Tibial artery (tissue), 4 donors: ENCODE data around the gene PRKRIP1.
A peak's percentile ranks its signal among the peaks of the same experiment; 100 is the strongest.

ENCODE experiments used
- DNase-seq, 2 donors: peaks; one replicate each; pipeline ENCODE4 v3.0.0-alpha.2; 2019
- H3K27ac ChIP-seq, 2 donors: fragments of 200-600 bp; sonication (generic) in 1 of 2; 1 replicate in 1 of 2; 2 replicates in 1 of 2; pipeline ENCODE4 v1.5.1; 2018 to 2019; ENCODE audit warnings: mild to moderate bottlenecking in 1 of 2
- H3K27me3 ChIP-seq, 2 donors: fragments of 200-600 bp; sonication (generic) in 1 of 2; one replicate each; pipeline versions ENCODE4 v1.5.1 to v1.6.0; 2016 to 2019
- H3K36me3 ChIP-seq, 3 donors: fragments of 200-600 bp; sonication (generic) in 2 of 3; one replicate each; pipeline ENCODE4 v1.5.1; 2016 to 2019; ENCODE audit warnings: mild to moderate bottlenecking in 2 of 3
- H3K4me1 ChIP-seq, 4 donors: fragments of 200-600 bp; sonication (generic) in 2 of 4; 1 replicate in 3 of 4; 2 replicates in 1 of 4; pipeline ENCODE4 v1.5.1; 2016 to 2019
- H3K4me3 ChIP-seq, 2 donors: fragments of 200-600 bp; sonication (generic) in 1 of 2; 1 replicate in 1 of 2; 2 replicates in 1 of 2; pipeline ENCODE4 v1.5.1; 2018 to 2019; ENCODE audit warnings: mild to moderate bottlenecking in 2 of 2
- H3K9me3 ChIP-seq, 3 donors: fragments of 200-600 bp; sonication (generic) in 1 of 3; one replicate each; pipeline ENCODE4 v1.5.1; 2016 to 2019
- intact Hi-C: fragments of 100-400 bp; cut with DNase I; formaldehyde crosslinking; loops from one replicate; pipeline ENCODE4 v1.15.0; 2023; ENCODE audit warnings: low total_unique reads
- TF ChIP-seq, protein P1 (sequence below), 2 experiments: fragments of 200-600 bp in 1 of 2; fragments of 450-650 bp in 1 of 2; IDR thresholded peaks; one replicate each; pipeline ENCODE4 v1.5.1; 2017 to 2019; ENCODE audit warnings: antibody characterized with exemption in 2 of 2, mild to moderate bottlenecking in 1 of 2, moderate library complexity in 1 of 2

Gene PRKRIP1

GRCh38 chr7:102424787-102425218 is 28.6 kb downstream of the PRKRIP1 start:
- DNase-seq: no peak
- intact Hi-C loops: no loop called here
- Histone ChIP-seq H3K4me3 (no peak overlapping the region), H3K27ac (no peak overlapping the region), H3K36me3 (peaks cover 32 to 77% (median 44%) of the 10 kb centered on the region in 3 donors), H3K27me3 (no peaks in the 10 kb centered on the region), H3K4me1 (no peaks in the 10 kb centered on the region), H3K9me3 (no peaks in the 10 kb centered on the region)
- TF ChIP-seq, protein P1, sequence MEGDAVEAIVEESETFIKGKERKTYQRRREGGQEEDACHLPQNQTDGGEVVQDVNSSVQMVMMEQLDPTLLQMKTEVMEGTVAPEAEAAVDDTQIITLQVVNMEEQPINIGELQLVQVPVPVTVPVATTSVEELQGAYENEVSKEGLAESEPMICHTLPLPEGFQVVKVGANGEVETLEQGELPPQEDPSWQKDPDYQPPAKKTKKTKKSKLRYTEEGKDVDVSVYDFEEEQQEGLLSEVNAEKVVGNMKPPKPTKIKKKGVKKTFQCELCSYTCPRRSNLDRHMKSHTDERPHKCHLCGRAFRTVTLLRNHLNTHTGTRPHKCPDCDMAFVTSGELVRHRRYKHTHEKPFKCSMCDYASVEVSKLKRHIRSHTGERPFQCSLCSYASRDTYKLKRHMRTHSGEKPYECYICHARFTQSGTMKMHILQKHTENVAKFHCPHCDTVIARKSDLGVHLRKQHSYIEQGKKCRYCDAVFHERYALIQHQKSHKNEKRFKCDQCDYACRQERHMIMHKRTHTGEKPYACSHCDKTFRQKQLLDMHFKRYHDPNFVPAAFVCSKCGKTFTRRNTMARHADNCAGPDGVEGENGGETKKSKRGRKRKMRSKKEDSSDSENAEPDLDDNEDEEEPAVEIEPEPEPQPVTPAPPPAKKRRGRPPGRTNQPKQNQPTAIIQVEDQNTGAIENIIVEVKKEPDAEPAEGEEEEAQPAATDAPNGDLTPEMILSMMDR (IDR thresholded peaks at IDR 0.05): no peak

GRCh38 chr7:102425639-102426267 is 29.6 kb downstream of the PRKRIP1 start:
- Histone ChIP-seq H3K27me3 (no peaks in the 10 kb centered on the region), H3K9me3 (no peaks in the 10 kb centered on the region), H3K36me3 (peaks cover 32 to 68% (median 42%) of the 10 kb centered on the region in 3 donors), H3K4me3 (no peak overlapping the region), H3K27ac (no peak overlapping the region), H3K4me1 (no peaks in the 10 kb centered on the region)
- intact Hi-C loops: no loop called here
- peak in 1 of 2 donors; percentile 75 for DNase-seq
- TF ChIP-seq, protein P1 (IDR thresholded peaks at IDR 0.05): no peak

DNA sequence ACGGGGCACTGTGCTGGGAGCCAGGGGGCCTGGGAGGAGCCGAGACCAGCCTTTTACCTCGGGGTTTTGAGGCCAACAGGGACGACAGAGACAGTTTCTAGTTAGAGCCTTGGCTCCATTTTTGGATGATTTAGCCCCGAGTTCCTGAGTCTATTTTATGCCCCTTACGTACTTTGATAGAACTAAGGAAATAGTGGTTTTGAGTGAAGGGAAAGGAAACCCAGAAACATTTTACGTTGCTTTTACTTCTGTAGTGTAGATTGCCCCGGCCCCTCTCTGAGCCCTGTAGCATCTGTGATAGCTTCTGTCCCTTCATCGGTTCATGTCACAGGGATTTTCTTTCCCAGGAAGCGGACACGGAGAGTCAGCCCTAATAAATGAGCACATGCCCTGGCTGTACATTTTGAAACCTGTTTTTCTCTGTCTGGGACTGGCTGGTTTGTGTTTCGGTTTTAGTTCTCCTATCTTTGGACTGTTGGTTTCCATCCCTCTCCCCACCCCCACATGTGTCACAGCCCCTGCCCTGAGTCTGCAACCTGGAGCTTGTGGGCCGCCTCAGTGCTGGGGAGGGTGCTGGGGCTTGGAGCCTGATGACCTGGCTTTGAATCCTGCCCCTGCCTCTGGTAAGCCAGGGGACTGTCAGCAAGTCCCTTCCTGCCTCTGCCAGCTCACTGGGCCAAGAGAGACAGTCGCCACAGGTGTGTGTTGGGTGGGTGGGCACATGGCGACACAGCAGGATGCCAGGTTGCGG is 30.3 kb downstream of the PRKRIP1 start:
- peaks cover 25 to 61% (median 37%) of the 10 kb centered on the region in 3 donors for H3K36me3 ChIP-seq
- H3K4me3 ChIP-seq: no peak overlapping the region
- H3K9me3 ChIP-seq: no peaks in the 10 kb centered on the region
- H3K4me1 ChIP-seq: peaks cover 0 to 2% (median 0%) of the 10 kb centered on the region in 4 donors
- H3K27ac ChIP-seq: no peak overlapping the region
- no peaks in the 10 kb centered on the region for H3K27me3 ChIP-seq
- intact Hi-C loops: no loop called here
- TF ChIP-seq, protein P1 (IDR thresholded peaks at IDR 0.05): no peak
- no peak for DNase-seq

DNA sequence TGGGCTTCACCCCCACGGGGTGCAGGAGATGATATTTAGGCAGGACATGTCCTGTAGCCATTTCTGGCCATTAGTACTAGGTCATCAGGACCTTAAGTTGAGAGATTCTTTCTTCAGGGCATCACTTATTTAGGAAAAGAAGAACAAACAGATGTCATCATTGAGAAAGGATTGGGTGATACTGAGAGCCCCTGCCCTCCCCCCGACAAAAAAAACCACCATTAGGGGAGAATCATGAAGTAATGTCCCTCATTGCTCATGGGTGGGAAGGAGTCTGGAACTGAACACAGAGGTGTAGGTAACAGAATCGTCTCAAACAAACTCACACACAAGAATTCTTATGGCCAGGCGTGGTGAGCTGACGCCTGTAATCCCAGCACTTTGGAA is 30.8 kb downstream of the PRKRIP1 start:
- no peak overlapping the region for H3K4me3 ChIP-seq
- H3K9me3 ChIP-seq: no peaks in the 10 kb centered on the region
- H3K36me3 ChIP-seq: peaks cover 20 to 55% (median 35%) of the 10 kb centered on the region in 3 donors
- TF ChIP-seq, protein P1 (IDR thresholded peaks at IDR 0.05): no peak
- H3K27me3 ChIP-seq: no peaks in the 10 kb centered on the region
- H3K4me1 ChIP-seq: peaks cover 0 to 3% (median 1%) of the 10 kb centered on the region in 4 donors
- no peak overlapping the region for H3K27ac ChIP-seq
- DNase-seq: no peak
- intact Hi-C loops: no loop called here

DNA sequence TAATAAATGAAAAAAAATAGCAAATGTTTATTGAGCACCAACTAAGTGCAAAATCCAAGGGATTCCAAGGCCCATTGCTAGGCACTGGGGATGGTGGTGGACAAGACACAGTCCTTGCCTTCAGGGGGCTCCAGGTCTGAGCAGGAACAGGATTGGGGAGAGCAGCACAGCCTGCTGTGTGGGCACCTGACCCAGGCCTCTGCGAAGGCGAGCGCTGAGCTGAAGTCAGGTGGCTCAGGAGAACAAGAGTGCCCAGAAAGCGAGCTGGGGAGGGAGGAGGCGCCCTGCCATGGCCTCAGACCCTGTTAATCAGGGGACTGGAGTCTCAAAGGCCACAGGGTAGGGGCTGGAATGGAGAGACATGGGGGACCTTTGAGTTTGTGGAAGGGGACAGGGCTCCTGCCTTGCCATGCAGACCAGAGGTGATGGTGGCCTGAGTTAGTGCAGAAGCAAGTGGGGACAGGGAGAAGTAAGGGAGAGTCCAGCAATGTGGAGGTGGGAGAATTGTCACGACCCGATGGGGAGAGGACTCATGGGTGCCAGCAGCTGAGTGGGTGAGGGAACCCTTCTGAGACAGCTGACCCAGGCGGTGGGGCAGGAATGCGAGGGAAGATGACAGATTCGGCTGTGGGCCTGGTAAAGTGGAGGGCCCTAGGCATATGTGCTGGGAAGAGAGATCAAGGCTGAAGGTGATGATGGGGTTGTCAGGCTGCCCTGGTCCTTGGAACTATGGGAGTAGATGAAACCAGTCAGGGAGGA is 33.2 kb downstream of the PRKRIP1 start:
- Histone ChIP-seq H3K9me3 (no peaks in the 10 kb centered on the region), H3K4me3 (no peak overlapping the region), H3K27ac (no peak overlapping the region), H3K36me3 (peaks cover 20 to 37% (median 29%) of the 10 kb centered on the region in 3 donors), H3K4me1 (peaks cover 0 to 21% (median 13%) of the 10 kb centered on the region in 4 donors), H3K27me3 (no peaks in the 10 kb centered on the region)
- TF ChIP-seq, protein P1 (IDR thresholded peaks at IDR 0.05): no peak
- no peak for DNase-seq
- intact Hi-C loops: no loop called here
